ENCODE data around the gene LSS.

The LSS gene

GRCh38 chr21:46159841-46160656 lies 68.5 kb downstream of the LSS start:
- no peaks in the 10 kb centered on the region for H3K4me1 ChIP-seq (ENCODE audit: insufficient read depth, low read length, poor library complexity, severe bottlenecking)
- H3K4me3 ChIP-seq (ENCODE audit: low read length, poor library complexity, severe bottlenecking) = no peak overlapping the region
- H3K4me2 ChIP-seq (ENCODE audit: low read depth, low read length, poor library complexity, severe bottlenecking) = no peak overlapping the region
- H3K36me3 ChIP-seq (ENCODE audit: insufficient read depth, low read length) = no peaks in the 10 kb centered on the region
- H3F3A ChIP-seq (ENCODE audit: low read depth) = no peaks in the 10 kb centered on the region
- TF ChIP-seq CTCF (conservative IDR thresholded peaks at IDR 0.05; ENCODE audit: low read length) = no peak
- TF ChIP-seq EZH2phosphoT487 (IDR thresholded peaks at IDR 0.05; ENCODE audit: borderline replicate concordance) = no peak
- no peaks in the 10 kb centered on the region for H3K79me2 ChIP-seq (ENCODE audit: insufficient read depth, low read length)
- no peaks in the 10 kb centered on the region for H4K20me1 ChIP-seq (ENCODE audit: insufficient read depth, low read length, poor library complexity, severe bottlenecking)
- H3K27me3 ChIP-seq (ENCODE audit: insufficient read depth, low read length, poor library complexity, severe bottlenecking) = no peaks in the 10 kb centered on the region
- H3K9ac ChIP-seq (ENCODE audit: low read depth, low read length, poor library complexity, severe bottlenecking) = no peak overlapping the region
- H3K9me3 ChIP-seq (ENCODE audit: insufficient read depth, low read depth, low read length) = no peaks in the 10 kb centered on the region
- no peak overlapping the region for H2AFZ ChIP-seq (ENCODE audit: low read length)
- H3K9me2 ChIP-seq (replicated peaks; ENCODE audit: low read depth, low read length) = no peaks in the 10 kb centered on the region

GRCh38 chr21:46159390-46159789 lies 69.2 kb downstream of the LSS start:
- no peaks in the 10 kb centered on the region for H3K4me1 ChIP-seq (ENCODE audit: insufficient read depth, low read length, poor library complexity, severe bottlenecking)
- TF ChIP-seq EZH2phosphoT487 (IDR thresholded peaks at IDR 0.05; ENCODE audit: borderline replicate concordance) (no peak), CTCF (conservative IDR thresholded peaks at IDR 0.05; ENCODE audit: low read length) (no peak)
- no peaks in the 10 kb centered on the region for H3K36me3 ChIP-seq (ENCODE audit: insufficient read depth, low read length)
- no peak overlapping the region for H3K9ac ChIP-seq (ENCODE audit: low read depth, low read length, poor library complexity, severe bottlenecking)
- H3K4me2 ChIP-seq (ENCODE audit: low read depth, low read length, poor library complexity, severe bottlenecking) = no peak overlapping the region
- no peak overlapping the region for H2AFZ ChIP-seq (ENCODE audit: low read length)
- no peak overlapping the region for H3K4me3 ChIP-seq (ENCODE audit: low read length, poor library complexity, severe bottlenecking)
- no peaks in the 10 kb centered on the region for H3K9me3 ChIP-seq (ENCODE audit: insufficient read depth, low read depth, low read length)
- H3F3A ChIP-seq (ENCODE audit: low read depth) = no peaks in the 10 kb centered on the region
- H3K79me2 ChIP-seq (ENCODE audit: insufficient read depth, low read length) = no peaks in the 10 kb centered on the region
- H3K9me2 ChIP-seq (replicated peaks; ENCODE audit: low read depth, low read length) = no peaks in the 10 kb centered on the region
- H3K27me3 ChIP-seq (ENCODE audit: insufficient read depth, low read length, poor library complexity, severe bottlenecking) = no peaks in the 10 kb centered on the region
- H4K20me1 ChIP-seq (ENCODE audit: insufficient read depth, low read length, poor library complexity, severe bottlenecking) = no peaks in the 10 kb centered on the region

- Histone ChIP-seq H3K4me2 (ENCODE audit: low read depth, low read length, poor library complexity, severe bottlenecking) (no peak overlapping the region), H4K20me1 (ENCODE audit: insufficient read depth, low read length, poor library complexity, severe bottlenecking) (no peaks in the 10 kb centered on the region), H2AFZ (ENCODE audit: low read length) (no peak overlapping the region)
These were observed 69.8 kb downstream of the LSS start for GRCh38 chr21:46158666-46159300.

More at GRCh38 chr21:46158666-46159300, 69.8 kb downstream of the LSS start:
- Histone ChIP-seq H3K9ac (ENCODE audit: low read depth, low read length, poor library complexity, severe bottlenecking) (no peak overlapping the region), H3F3A (ENCODE audit: low read depth) (no peaks in the 10 kb centered on the region), H3K79me2 (ENCODE audit: insufficient read depth, low read length) (no peaks in the 10 kb centered on the region), H3K4me1 (ENCODE audit: insufficient read depth, low read length, poor library complexity, severe bottlenecking) (no peaks in the 10 kb centered on the region), H3K4me3 (ENCODE audit: low read length, poor library complexity, severe bottlenecking) (no peak overlapping the region), H3K27me3 (ENCODE audit: insufficient read depth, low read length, poor library complexity, severe bottlenecking) (no peaks in the 10 kb centered on the region), H3K9me2 (replicated peaks; ENCODE audit: low read depth, low read length) (no peaks in the 10 kb centered on the region), H3K9me3 (ENCODE audit: insufficient read depth, low read depth, low read length) (no peaks in the 10 kb centered on the region), H3K36me3 (ENCODE audit: insufficient read depth, low read length) (no peaks in the 10 kb centered on the region)
- TF ChIP-seq CTCF (conservative IDR thresholded peaks at IDR 0.05; ENCODE audit: low read length) (no peak), EZH2phosphoT487 (IDR thresholded peaks at IDR 0.05; ENCODE audit: borderline replicate concordance) (no peak)
